GM18511 (cell line): ENCODE data around the gene BAIAP2.
"Not testable (repeated sequence)": the region's sequence is repeated elsewhere in the genome, so short reads cannot be mapped to it uniquely, and the experiment has no call there.

Experiments
- ATAC-seq: cut with Tn5 transposase; IDR thresholded peaks from one replicate; pipeline ENCODE4 v1.9.1; 2021; ENCODE audit warnings: mild to moderate bottlenecking, moderate library complexity; ENCODE audit not compliant: unreplicated experiment

BAIAP2 gene

DNA sequence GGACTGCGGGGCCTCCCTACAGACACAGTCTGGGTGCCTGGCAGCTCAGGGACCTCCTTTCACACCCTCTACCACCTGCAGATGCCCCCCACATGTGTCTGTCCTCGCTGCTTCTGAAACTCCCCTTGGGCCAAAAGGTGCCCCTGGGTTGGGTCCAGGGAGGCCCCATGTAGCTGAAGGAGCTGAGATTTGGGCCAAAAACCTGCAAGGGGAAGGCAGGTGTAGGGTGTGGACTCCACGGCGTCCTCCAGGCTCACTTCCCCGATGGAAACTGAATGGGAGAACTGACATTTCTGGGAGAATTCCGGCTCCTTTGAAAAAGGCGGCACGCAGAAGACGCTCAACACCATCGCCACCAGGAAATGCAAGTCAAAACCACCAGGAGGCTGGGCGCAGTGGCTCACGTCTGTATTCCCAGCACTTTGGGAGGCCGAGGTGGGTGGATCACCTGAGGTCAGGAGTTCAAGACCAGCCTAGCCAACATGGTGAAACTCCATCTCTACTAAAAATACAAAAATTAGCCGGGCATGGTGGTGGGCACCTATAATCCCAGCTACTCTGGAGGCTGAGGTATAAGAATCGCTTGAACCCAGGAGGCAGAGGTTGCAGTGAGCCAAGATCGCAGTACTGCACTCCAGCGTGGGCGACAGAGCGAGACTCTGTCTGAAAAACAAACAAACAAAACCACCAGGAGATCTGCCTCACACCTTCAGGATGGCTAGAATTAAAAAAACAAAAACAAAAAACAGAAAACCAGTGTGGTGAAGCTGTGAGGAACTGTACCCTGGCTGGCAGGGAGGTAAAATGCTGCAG, 13.2 kb upstream of the BAIAP2 start:
- no peak for ATAC-seq

DNA sequence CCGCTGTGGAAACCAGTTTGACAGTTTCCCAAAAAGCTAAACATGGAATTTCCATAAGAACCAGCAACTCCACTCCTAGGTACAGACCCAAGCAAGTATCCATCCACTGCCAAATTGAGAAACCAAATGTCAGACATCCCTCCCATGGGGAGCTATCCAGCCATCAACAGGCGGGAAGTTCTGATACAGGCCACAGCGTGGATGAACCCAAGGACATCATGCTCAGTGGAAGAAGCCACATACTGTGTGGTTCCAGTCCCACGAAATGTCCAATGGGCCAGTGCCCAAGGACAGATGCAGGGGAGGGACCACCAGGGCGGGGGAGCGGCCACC, 12.6 kb upstream of the BAIAP2 start:
- ATAC-seq = no peak

DNA sequence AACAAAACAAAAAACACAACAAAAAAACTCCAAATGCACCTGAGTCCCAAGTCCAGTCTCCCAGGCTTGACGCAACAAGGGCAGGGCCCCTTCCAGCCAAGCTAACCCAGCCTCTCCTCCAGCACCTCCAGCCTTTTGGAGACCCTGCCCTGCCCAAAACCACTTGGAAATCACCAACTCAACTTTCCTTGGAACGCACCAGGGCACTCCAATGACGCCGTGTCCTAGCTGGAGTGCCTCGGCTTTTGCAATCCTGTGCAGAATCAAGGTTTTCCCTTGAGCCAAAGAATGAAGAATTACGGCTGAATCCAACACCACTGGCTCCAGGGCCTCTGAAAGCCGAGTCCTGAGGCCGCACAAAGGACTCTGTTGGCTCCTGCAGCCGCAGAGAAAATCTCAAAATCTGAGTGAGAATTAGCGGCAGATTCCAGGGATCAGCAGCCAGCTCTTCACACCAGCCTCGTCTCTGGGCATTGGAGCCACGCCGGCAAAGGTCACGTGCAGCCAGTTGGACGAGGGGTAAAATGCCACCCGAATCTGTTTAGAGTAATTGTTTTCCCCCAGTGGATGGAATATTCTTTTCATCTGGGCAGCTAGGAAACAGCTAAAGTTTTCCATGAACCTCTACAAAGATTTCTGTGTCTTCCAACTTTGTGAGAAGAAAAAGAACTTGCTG, 9.7 kb upstream of the BAIAP2 start:
- no peak for ATAC-seq

DNA sequence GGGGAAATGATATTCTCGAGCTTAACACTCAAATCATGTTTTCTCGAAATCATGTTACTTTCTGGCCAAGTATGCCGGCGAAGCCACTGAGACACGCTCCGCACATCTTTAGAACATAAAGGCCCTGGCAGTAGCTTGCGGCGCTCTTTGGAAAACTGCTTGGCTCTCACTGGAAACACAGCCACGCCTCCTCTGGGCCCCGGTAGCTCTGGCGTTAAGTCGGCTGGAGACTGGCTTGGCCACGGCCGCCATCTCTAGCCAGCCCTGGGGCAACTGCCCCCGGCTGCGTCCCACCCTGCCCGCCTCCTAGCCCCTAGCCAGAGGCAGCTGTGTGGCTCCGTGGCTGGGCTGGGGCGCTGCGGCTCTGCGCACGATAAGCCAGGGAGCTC, 9.2 kb upstream of the BAIAP2 start:
- ATAC-seq = no peak

DNA sequence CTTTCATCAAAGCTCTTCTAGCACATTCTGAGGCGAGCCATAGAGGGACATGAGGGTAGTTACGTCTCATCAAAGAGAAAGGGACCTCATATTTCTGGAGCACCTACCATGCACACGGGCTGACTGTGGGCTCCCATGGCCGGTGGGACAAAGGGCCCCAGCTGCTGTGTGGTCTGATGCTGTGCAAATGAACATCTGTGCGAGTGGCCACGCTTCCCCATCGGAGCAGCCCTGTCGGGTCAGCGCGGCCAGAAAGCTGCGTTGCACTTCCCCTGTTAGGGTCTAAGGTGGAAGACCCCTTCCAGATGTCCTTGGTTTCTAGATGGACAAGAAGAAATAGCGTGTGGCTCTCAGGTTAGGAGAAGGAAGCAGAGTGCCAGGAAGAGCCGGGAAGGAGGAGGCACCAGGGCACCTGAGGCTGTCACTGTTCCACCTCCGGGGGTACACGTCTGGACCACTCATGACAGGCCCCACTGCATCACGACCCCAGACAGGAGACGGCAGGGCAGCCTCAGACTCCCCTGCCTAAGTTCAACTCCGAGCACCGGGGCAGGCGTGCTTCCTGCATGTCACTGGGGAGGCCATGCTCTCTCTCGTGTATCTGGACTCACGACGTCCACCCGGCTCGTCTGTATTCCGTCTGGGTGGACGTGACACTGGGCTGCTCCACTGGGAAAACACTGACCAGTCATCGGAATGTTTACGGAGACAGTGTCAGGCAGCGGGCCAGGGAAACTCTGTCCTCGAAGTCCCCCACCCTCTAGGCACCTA, 8.5 kb upstream of the BAIAP2 start:
- ATAC-seq = no peak

DNA sequence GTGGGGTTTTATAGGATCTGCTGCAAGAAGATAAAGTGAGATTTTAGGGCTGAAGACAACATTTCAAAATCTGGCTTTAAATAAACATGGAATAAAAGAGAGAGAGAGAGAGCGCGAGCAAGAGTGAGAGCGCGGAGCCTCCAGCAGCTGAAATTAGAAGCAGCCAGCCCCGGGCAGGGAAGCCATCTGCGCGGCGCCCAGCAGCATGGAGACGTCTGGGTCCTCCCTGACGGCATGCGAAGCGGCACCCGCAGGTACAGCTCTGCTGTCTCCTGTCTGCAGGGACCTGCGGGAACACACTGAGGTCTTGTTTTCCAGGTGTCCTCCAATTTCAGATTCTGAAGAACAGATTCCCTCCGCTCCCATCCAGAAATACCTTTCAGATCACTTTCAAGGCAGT, 7.9 kb upstream of the BAIAP2 start:
- ATAC-seq = no peak

DNA sequence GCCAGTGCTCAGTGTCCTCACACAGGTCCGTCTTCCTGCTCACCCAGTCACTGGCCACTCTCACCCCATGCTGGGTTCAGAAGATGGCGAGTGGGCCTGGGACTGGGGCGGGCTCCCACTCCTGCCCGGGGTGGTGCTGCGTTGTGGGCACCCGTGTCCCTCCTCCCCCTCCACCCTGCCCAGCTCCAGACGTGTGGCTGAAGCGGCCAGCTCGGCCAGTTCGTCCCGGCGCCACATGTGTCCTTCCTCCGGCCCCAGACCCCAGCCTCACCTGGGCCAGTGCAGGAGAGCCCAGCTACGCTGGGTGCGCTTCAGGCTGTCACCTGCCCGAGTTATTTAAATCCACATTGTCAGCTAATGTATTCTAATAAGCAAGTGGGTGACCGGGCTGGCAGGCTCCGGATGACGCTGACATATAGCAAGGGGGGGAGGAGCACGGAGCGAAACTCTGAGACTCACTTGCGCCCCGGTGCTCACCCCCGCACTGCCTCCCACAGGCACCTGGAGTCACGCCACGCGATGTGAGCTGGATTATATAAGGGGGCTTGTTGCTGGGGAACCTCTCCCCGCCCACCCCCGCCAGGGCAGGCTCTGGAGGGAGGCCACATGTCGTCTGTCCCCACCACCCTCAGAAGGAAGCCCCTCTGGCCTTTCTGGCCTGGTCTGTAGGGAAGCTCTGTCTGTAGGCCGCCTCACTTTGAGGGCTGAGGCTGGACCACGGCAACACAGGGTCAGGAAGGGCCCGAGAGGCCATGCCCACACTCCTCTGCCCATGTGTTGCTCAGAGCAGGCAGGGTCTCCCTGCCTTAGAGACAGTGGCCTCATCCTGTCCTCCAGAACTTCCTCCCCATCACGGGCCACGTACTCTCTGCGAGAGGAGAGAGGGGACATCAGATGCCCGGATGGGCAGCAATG, 7.1 kb upstream of the BAIAP2 start:
- ATAC-seq = no peak

DNA sequence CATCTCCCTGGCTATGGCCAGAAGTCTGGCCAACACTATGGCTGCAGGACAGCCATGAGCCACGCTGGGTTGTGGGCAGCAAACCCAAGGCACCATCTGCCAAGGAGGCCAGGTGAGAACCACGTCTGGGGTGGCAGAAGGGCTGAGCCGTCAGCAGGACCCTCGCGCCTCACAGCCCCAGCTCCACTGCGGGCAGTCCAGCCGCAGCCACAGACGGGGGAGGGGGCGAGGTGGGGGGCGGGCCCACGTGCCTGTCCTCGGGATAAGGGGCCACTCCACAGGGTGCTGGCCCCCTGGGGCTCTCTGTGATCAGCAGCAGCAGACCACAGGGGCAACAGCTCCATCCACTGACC, 6.5 kb upstream of the BAIAP2 start:
- no peak for ATAC-seq

DNA sequence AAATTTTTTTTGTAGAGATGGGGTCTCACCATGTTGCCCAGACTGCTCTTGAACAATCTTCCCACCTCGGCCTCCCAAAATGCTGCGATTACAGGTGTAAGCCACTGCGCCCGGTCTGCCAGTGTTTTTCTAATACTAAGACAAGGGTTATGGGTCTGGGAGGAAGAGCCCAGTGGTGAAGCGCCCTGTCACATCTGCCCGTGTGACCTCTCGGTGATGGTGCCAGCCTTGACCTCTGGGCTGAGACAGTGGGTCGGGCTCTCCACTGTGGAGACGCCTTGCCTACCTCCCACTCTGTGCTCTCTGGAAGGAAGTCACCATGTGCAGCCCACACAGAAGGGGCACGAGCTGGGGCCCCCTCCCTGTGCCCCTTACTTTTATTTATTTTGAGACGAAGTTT, 5.1 kb upstream of the BAIAP2 start:
- no peak for ATAC-seq

DNA sequence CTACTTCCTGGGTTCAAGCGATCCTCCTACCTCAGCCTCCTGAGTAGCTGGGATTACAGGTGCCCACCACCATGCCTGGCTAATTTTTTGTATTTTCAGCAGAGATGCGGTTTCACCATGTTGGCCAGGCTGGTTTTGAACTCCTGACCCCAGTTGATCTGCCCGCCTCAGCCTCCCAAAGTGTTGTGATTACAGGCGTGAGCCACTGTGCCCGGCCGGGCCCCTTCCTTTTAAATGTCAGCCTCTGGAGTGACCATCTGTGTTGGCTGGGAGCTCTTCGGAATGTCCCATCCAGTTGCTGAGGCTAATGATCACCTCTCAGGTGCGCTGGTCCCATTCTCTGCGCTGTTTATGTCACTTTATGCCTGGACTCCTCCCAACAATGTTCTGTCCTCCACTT, 4.6 kb upstream of the BAIAP2 start:
- ATAC-seq = not testable (repeated sequence)

DNA sequence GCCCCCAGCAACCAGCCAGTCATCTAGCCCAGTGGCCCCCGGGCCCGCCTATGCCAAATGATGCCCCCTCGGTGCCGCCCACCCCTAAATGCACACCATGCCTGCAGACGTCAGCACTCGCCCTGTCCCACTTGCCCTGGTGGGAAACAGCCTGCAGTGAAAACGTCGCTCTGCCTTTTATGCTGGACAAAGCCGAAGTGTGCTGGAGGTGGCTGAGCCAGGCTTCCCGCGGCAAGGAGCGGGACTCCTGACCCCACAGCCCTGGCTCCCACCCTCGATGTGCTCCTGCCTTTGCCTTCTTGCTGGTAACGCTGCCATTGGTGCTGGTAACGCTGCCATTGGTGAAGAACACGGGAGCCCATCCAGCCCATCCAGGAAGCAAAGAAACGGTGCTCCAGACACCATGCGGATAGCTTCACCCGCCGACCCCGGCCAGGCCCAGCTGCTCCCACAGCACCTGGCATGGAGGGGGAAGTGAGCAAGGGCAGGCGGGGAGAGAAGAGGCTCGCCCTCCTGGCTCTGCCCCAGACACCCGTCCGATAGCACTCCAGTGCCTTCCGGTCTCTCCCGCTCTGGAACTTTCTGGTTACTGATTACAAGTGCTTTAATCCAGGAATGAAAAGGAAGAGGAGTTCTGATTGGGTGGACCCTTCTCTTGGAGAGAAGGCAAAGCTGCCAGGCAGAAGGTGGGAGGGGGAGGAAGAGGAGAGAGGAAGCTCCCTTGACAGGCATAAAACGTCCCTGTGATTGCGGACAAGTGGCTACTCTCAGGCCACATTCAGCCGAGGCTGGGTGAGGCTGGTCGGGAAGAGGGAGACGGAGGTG, 4.0 kb upstream of the BAIAP2 start:
- no peak for ATAC-seq

DNA sequence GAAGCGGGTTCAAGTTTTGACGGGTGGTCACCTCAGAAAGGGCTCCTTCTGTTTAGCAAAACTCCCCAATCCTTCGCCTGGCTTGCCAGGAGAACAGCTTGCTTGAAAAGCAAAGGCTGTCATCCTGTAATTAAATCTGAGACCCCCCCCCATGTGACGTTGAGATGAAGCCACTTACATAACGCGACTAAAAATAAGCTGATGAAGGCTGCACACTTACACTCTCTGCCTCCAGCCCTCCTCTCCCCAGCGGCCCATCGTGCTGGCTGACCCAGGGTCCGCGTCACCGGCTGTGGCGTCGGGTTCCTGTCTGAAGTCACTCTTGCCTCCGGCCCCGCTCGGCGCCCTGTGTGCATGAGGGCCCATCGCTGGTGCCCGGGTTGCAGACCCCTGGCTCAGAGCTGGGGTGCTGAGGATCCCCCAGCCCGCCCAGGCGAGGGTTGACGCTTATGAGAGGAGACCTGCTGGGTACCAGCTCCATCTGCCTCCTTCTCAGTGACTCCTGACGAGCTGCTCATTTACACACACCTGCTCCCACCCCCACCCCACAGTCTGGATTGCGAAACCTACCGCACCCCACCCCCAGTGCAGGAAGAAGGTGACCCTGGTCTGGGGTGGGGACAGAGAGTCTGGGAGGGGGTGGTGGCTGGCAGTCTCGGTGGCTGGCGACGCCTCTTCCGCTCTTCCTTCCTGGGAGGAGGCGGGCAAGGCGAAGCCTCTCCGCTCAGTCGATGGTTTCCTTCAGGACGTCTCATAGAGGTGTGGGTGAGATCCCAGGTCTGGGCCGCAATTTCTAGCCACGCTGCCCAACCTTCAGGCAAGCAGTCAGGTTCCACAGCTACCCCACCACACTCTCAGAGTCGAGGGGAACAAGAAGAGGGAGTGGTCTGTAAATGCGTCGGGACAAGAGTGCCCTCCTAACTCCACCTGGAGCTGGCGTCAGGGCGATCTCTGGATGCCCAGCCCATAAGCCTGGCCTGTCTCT, 3.1 kb upstream of the BAIAP2 start:
- ATAC-seq = no peak

DNA sequence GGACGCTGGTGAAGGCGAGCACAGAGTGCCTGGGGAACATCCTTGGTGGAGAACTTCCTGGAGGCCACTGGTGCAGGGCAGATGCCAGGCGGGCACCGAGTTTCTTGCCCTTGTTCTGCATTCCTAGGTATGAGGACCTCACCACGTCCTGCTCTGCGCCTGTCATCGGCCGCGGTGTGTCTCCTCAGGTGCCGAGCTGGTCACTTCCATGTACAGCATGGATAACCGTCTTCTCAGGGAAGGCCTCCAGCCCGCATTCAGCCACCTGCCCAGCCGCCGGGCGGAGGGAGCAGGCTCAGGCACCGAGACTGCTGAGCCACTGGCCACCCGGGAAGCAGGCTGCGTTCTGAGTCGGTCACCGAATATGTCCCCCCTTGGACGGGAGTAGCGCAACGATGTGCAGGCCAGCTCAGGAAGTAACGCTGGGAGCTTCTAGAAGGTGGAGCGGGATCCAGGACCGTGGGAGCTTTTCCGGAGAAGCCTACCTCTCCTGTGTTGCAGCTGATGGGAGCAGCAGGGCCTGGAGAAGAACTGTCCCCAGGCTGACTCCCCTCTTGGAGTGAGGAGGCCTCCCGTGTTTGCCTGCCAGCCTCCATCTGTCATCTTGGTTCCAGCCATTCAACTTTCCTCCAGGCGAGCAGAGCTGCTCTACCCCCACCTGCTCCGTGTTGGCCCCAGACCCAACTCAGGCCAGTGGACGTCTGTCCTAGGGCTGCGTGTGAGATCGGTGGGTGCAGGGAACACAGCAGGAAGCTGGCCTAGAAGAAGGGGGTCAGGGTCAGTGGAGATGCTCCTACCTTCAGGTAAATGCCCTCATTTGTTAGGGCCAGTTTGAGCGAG, 2.1 kb upstream of the BAIAP2 start:
- ATAC-seq = no peak

DNA sequence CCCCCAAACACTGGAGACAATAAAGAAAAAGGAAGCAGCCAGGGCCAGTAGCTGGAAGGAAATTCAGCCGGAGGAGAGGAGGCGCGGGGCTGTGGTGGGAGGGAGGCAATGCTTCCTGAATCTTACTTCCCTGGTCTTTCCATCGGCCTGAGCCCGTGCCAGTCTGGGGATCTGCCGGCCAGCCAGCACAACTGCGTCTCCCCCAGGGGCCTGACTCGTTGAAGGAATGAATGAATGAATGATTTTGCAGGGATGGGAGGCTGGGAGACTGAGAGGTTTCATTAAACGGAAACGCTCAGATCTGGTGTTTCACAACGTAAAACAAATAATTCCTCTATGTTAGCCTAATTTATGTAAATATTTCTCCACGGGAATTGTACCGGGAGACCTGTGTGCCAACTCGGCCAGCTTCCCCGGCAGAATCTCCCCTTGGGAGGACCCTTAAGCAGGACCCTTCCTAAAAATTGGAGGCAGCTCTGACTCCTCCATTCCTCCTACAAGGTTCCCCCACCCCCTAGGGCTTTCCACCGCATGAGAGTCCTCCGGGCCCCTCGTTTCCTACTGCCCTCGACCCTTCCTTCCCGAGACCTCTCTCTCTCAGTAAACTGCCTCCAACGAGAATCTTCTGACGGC, 1.3 kb upstream of the BAIAP2 start:
- ATAC-seq = no peak

DNA sequence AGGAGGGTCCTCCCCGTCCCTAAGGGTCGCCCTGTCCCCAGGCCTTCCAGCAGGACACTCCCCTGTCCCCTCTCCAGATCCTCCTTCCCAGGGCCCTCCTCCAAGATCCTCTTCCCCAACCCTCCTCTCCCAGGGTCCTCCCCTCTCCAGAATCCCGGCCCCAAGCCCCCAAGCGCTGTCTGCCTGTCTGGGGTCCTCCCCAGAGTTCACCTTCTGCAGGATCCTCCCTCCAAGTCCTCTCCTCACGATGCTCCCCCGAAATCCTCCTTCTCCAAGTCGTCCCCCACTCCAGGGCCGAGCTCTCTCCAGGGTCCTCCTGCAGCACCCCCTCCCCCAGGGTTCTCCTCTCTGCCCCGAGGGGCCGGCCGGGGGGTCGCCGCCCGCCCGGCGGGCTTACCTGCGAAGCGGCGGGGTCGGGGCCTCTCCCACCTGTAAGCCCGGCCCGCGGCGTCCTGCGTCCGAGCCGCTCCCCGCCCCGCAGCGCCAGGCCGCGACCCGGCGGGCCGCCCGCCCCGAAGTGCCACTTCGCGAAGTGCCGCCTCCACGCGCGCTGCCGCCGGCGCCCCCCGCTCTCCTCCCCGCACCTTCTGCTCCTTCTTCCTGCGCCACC, 678 bp upstream of the BAIAP2 start:
- no peak for ATAC-seq

DNA sequence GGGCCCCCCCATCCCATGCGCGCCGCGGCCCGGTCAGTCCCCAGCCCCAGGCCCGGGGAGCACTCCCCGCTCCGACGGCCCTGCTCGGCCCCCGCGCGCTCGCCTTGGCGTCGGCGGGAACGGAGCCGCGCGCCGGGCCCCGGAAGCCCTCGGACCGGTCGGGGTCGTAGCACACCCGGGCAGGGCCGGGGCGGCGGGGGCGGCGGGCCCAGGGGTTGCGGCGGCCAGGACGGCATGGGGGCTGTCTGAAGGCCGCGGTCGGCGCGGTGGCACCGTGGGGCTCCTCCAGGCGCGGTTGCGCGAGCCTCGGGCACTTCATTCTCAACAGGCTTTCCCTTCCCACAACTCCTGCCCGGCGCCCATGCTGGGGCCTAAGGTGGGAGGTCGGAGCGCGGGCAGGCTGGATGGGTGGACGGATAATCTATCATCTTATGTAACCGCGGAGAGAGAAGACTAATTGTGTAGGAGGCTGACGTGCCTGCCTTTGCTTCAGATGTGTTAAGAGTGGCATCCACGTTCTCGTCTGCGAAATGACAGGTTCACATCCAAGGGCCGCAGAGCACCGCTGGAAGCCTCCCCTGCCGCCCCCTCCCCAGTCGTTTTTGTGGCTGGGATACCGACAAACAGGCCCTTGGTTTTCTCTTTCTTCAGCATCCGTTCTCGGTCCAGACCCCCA, 708 bp downstream of the BAIAP2 start:
- ATAC-seq = no peak
